Measurements from ENCODE around the gene MIF4GD. TPM values are rescaled to one million over a fixed set of nuclear protein-coding genes. Genes with fewer than 3 reads are reported as not detected.

Gene MIF4GD
- total RNA-seq (9.0 TPM), polyA plus RNA-seq (42.9 TPM)

GRCh38 chr17:75270966-75271232, at the start of gene MIF4GD:
MIF4GD (minus strand) TSS chr17:75271231; CDS start chr17:75270195, 1,036 bp downstream.
- H3K4me1 ChIP-seq (ENCODE audit: insufficient read depth), result no peaks in the 10 kb centered on the region

DNA sequence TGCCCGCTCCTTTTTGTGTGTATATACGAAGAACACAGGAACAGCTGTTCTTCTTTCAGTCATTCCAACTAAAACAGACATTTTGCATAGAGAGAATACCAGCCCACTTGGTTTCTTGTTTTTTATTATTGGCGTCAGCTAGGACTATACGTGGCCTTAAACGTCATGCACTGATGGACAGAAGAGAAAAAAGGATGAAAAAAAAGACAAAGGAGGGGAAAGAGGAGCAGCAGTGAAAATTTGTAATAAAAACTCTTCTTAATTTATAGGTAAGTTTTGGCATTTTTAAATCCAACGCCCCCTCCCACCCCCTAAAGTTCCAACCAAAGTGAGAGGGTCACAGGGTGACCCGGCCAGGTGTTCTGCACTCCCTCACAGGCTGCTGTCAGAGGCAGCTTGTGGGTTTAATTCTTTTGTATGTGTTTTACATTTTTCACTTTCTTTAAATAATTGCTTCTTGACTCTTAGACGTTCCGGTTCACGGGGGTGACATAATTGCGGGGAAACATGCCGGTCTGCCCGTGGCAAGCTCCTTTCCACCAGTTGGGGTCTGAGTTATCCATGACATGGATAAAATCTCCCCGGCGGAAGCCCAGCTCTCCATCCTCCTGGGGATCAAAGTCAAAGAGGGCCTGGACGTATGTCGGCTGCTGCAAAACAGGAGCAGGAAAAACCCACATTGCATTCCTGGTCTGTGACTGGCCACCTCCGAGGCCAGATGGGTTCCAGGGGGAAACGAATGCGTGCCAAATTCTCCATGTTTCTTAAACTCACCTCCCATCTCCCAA, 49.1 kb upstream of the MIF4GD start:
- 86% methylated on average over 20 of the region's 20 CpGs for WGBS
- no peak overlapping the region for H3K27ac ChIP-seq (ENCODE audit: low read depth)
- H3K36me3 ChIP-seq (ENCODE audit: insufficient read depth), result peaks cover 6% of the 10 kb centered on the region
- no peak for DNase-seq (ENCODE audit: extremely low spot score)
- no peak overlapping the region for H3K4me3 ChIP-seq (ENCODE audit: low read depth, low read length)
- H3K4me1 ChIP-seq (ENCODE audit: insufficient read depth), result no peaks in the 10 kb centered on the region

More at GRCh38 chr17:75270966-75271232, at the start of gene MIF4GD:
- H3K27ac ChIP-seq (ENCODE audit: low read depth), result peak within 1 kb of the TSS; percentile 76
- no peak for DNase-seq (ENCODE audit: extremely low spot score)
- H3K36me3 ChIP-seq (ENCODE audit: insufficient read depth), result no peaks in the 10 kb centered on the region
- WGBS, result under 1% methylated on average over 39 of the region's 39 CpGs
- peak within 1 kb of the TSS; percentile 80 for H3K4me3 ChIP-seq (ENCODE audit: low read depth, low read length)

GRCh38 chr17:75318615-75319222, 47.7 kb upstream of the MIF4GD start:
- H3K27ac ChIP-seq (ENCODE audit: low read depth), result no peak overlapping the region
- DNase-seq (ENCODE audit: extremely low spot score), result no peak
- peaks cover 6% of the 10 kb centered on the region for H3K36me3 ChIP-seq (ENCODE audit: insufficient read depth)
- 91% methylated on average over 10 of the region's 10 CpGs for WGBS
- H3K4me3 ChIP-seq (ENCODE audit: low read depth, low read length), result no peak overlapping the region
- H3K4me1 ChIP-seq (ENCODE audit: insufficient read depth), result no peaks in the 10 kb centered on the region

GRCh38 chr17:75318211-75318610, 47.2 kb upstream of the MIF4GD start:
- Histone ChIP-seq H3K27ac (ENCODE audit: low read depth) (no peak overlapping the region), H3K4me3 (ENCODE audit: low read depth, low read length) (no peak overlapping the region), H3K36me3 (ENCODE audit: insufficient read depth) (peaks cover 6% of the 10 kb centered on the region), H3K4me1 (ENCODE audit: insufficient read depth) (no peaks in the 10 kb centered on the region)
- WGBS, result 70% methylated on average over 10 of the region's 10 CpGs
- no peak for DNase-seq (ENCODE audit: extremely low spot score)

DNA sequence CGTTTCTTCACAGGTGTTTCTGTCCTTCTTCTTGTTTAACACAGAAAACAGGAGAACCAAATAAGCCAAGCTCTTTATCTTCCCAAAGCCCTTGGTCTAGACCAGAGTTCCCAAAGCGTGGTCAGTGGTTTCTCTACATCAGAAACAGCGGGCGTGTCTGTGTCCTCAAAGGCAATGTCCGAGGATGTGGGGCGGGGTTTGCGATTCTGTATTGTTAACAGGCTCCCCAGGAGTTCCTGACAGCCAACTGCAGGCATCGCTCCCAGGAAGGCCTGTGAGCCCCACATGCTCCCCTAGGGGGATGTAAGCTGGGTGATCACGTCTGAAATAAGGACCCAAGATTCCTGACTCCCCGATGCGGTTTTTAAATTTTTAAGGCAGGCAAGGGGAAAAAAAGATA, 46.6 kb upstream of the MIF4GD start:
- H3K4me1 ChIP-seq (ENCODE audit: insufficient read depth), result no peaks in the 10 kb centered on the region
- peaks cover 6% of the 10 kb centered on the region for H3K36me3 ChIP-seq (ENCODE audit: insufficient read depth)
- WGBS, result 76% methylated on average over 11 of the region's 11 CpGs
- H3K27ac ChIP-seq (ENCODE audit: low read depth), result no peak overlapping the region
- no peak overlapping the region for H3K4me3 ChIP-seq (ENCODE audit: low read depth, low read length)
- no peak for DNase-seq (ENCODE audit: extremely low spot score)

- no peaks in the 10 kb centered on the region for H3K4me1 ChIP-seq (ENCODE audit: insufficient read depth)
- H3K36me3 ChIP-seq (ENCODE audit: insufficient read depth), result peaks cover 2% of the 10 kb centered on the region
- 82% methylated on average over 5 of the region's 5 CpGs for whole genome bisulfite sequencing
- no peak overlapping the region for H3K4me3 ChIP-seq (ENCODE audit: low read depth, low read length)
- no peak overlapping the region for H3K27ac ChIP-seq (ENCODE audit: low read depth)
- DNase-seq (ENCODE audit: extremely low spot score), result no peak
Measured at GRCh38 chr17:75316253-75316652, 45.2 kb upstream of the MIF4GD start.

- Histone ChIP-seq H3K4me1 (ENCODE audit: insufficient read depth) (no peaks in the 10 kb centered on the region), H3K4me3 (ENCODE audit: low read depth, low read length) (no peak overlapping the region), H3K36me3 (ENCODE audit: insufficient read depth) (peaks cover 2% of the 10 kb centered on the region), H3K27ac (ENCODE audit: low read depth) (no peak overlapping the region)
- DNase-seq (ENCODE audit: extremely low spot score), result no peak
- WGBS, result 80% methylated on average over 19 of the region's 19 CpGs
Measured at GRCh38 chr17:75315541-75316243, 44.7 kb upstream of the MIF4GD start.

- no peak for DNase-seq (ENCODE audit: extremely low spot score)
- Histone ChIP-seq H3K27ac (ENCODE audit: low read depth) (no peak overlapping the region), H3K4me3 (ENCODE audit: low read depth, low read length) (no peak overlapping the region), H3K4me1 (ENCODE audit: insufficient read depth) (no peaks in the 10 kb centered on the region), H3K36me3 (ENCODE audit: insufficient read depth) (no peaks in the 10 kb centered on the region)
- WGBS, result 75% methylated on average over 14 of the region's 14 CpGs
Measured at GRCh38 chr17:75313941-75314551, 43.0 kb upstream of the MIF4GD start.

DNA sequence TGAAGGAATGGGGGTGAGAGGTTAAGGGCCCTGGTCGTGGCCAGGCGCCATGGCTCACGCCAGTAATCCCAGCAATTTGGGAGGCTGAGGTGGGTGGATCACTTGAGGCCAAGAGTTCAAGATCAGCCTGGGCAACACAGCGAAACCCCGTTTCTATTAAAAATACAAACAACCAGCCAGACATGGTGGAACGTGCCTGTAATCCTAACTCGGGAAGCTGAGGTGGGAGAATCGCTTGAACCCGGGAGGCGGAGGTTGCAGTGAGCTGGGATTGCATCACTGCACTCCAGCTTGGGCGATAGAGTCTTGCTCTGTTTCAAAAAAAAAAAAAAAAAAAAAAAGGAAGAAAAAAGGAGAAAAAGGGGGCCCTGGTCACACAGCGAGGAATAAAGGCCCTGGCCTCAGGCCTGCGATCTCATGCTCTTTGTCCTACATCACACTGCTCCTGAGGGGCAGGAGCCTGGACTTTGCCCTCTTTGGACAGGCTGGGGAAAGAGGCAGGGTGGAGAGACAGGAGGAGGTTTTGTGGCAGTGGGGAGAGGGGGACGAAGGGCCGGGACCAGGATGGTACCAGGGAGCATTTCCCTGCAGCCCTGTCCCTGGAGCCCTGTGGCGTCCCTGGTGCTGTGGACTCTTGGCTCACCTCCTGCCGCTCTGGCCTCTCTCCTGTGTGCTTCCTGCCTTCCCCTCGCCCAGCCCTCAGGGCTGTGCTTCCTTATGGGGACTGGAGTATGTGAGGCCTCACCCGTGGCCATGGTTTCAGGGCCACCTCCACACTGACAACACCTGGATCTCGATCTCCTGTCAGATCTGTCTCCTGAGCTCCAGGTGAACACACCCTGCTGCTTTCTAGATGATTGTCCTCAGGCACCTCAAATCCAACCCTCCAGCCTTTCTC, 38.0 kb upstream of the MIF4GD start:
- DNase-seq (ENCODE audit: extremely low spot score), result no peak
- Histone ChIP-seq H3K36me3 (ENCODE audit: insufficient read depth) (no peaks in the 10 kb centered on the region), H3K4me3 (ENCODE audit: low read depth, low read length) (no peak overlapping the region), H3K4me1 (ENCODE audit: insufficient read depth) (no peaks in the 10 kb centered on the region), H3K27ac (ENCODE audit: low read depth) (no peak overlapping the region)
- WGBS, result 60% methylated on average over 20 of the region's 20 CpGs

DNA sequence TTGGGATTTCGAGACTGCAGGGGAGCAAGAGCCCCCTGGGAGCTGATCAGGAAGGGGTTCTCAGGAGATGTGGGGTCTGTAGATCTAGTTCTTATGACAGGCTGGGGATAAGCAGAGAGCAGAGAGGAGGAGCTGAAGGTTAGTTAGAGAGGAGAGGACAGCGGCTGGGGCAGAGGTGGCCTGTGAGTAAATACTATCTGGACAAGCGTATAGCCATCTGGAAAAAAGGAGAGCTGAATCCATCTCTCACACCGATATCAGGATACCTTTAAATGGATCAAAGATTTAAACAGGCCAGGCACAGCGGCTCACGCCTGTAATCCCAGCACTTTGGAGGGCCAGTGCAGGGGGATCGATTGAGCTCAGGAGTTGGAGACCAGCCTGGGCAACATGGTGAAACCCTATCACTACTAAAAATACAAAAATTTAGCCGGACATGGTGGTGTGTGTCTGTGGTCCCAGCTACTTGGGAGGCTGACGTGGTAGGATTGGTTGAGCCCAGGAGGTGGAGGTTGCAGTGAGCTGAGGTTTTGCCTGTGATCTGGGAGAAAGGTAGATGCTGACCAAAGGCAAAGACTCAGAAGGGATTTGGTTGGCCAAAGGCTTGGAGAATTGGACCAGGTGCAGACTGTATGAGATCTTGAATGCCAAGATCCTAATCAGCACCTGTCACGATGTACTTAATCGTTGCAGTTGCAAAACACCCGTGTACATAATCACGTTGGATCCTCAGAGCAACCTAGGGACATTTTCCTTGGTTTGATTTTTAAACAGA, 37.1 kb upstream of the MIF4GD start:
- Histone ChIP-seq H3K36me3 (ENCODE audit: insufficient read depth) (no peaks in the 10 kb centered on the region), H3K27ac (ENCODE audit: low read depth) (no peak overlapping the region), H3K4me3 (ENCODE audit: low read depth, low read length) (no peak overlapping the region), H3K4me1 (ENCODE audit: insufficient read depth) (no peaks in the 10 kb centered on the region)
- DNase-seq (ENCODE audit: extremely low spot score), result no peak
- WGBS, result 71% methylated on average over 13 of the region's 13 CpGs

DNA sequence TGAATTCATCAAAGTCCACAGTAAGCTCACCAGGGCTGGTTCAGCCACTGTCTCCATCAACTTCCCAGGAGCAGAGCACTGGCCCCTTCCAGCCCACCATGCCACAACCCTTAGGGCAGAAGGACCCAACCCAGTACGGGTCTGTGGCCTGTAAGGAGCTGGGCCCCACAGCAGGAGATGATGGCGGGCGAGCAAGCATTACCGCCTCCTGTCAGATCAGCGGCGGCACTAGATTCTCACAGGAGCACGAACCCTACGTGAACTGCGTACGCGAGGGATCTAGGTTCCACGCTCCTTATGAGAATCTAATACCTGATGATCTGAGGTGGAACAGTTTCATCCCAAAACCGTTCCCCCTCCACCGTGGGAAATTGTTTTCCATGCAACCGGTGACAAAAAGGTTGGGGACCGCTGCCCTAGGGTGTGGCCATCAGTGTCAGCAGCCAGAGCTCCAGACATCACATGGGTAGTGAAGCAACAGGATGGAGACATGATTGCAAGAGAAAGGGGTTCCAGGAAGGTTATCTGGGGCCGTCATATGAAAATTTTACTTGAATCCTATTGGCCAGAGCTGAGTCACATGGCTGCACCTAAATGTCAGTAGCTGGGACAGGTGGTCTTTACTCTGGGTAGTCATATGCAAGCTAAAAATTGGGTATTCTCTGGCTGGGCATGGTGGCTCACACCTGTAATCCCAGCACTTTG, 30.6 kb upstream of the MIF4GD start:
- Histone ChIP-seq H3K27ac (ENCODE audit: low read depth) (no peak overlapping the region), H3K36me3 (ENCODE audit: insufficient read depth) (no peaks in the 10 kb centered on the region), H3K4me3 (ENCODE audit: low read depth, low read length) (no peak overlapping the region), H3K4me1 (ENCODE audit: insufficient read depth) (no peaks in the 10 kb centered on the region)
- 89% methylated on average over 17 of the region's 17 CpGs for WGBS
- DNase-seq (ENCODE audit: extremely low spot score), result no peak

DNA sequence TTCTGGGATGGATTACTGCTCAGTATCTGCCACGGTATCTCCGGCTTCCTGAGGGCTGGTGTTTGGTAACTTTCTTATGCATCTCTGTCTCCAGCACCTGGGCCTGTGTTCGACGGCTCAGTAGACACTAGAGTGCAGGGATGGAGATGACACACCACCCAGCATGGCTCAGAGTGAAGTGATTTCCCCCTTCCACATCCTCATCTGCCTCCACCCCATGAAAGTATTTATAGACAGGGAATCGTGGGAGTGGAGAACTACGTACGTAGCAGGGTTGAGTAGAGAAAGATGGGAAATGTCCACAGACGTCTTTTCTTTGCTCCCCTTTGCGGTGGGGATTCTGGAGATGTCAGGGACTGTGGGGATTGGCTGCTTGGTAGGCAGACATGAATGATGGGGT, 30.0 kb upstream of the MIF4GD start:
- WGBS, result 67% methylated on average over 9 of the region's 9 CpGs
- Histone ChIP-seq H3K4me1 (ENCODE audit: insufficient read depth) (no peaks in the 10 kb centered on the region), H3K4me3 (ENCODE audit: low read depth, low read length) (no peak overlapping the region), H3K36me3 (ENCODE audit: insufficient read depth) (no peaks in the 10 kb centered on the region), H3K27ac (ENCODE audit: low read depth) (no peak overlapping the region)
- DNase-seq (ENCODE audit: extremely low spot score), result no peak
